ENCODE measurements around the gene MACIR. TPM values are rescaled to one million over a fixed set of nuclear protein-coding genes. Genes with fewer than 3 reads are reported as not detected.

MACIR gene
- total RNA-seq, 1 experiment from 2014 or later = 26.0 TPM

- in situ Hi-C loops (cut with HindIII; ENCODE audit: low pct_unique_long_range_greater_than_20kb, low sequenced_read_pairs) = no loop called here
- no peak for DNase-seq (ENCODE audit: low read depth, low spot score)
Observed at GRCh38 chr5:103273952-103274351, 15.4 kb downstream of the MACIR start.

GRCh38 chr5:103275851-103276250 is 17.3 kb downstream of the MACIR start:
- no peak for DNase-seq (ENCODE audit: low read depth, low spot score)
- in situ Hi-C loops (cut with HindIII; ENCODE audit: low pct_unique_long_range_greater_than_20kb, low sequenced_read_pairs) = no loop called here

GRCh38 chr5:103280967-103281366 is 22.4 kb downstream of the MACIR start:
- DNase-seq (ENCODE audit: low read depth, low spot score) = no peak

GRCh38 chr5:103283120-103283519 is 24.6 kb downstream of the MACIR start:
- DNase-seq (ENCODE audit: low read depth, low spot score) = no peak
- in situ Hi-C loops (cut with HindIII; ENCODE audit: low pct_unique_long_range_greater_than_20kb, low sequenced_read_pairs) = no loop called here

More at GRCh38 chr5:103280967-103281366, 22.4 kb downstream of the MACIR start:
- in situ Hi-C loops (cut with HindIII; ENCODE audit: low pct_unique_long_range_greater_than_20kb, low sequenced_read_pairs) = no loop called here

- in situ Hi-C loops (cut with HindIII; ENCODE audit: low pct_unique_long_range_greater_than_20kb, low sequenced_read_pairs) = no loop called here
Observed at GRCh38 chr5:103283869-103284268, 25.3 kb downstream of the MACIR start.

GRCh38 chr5:103286622-103287021 is 28.1 kb downstream of the MACIR start:
- DNase-seq (ENCODE audit: low read depth, low spot score) = no peak
- in situ Hi-C loops (cut with HindIII; ENCODE audit: low pct_unique_long_range_greater_than_20kb, low sequenced_read_pairs) = no loop called here

More at GRCh38 chr5:103283869-103284268, 25.3 kb downstream of the MACIR start:
- DNase-seq (ENCODE audit: low read depth, low spot score) = no peak

GRCh38 chr5:103289024-103289423 is 30.5 kb downstream of the MACIR start:
- DNase-seq (ENCODE audit: low read depth, low spot score) = no peak
- in situ Hi-C loops (cut with HindIII; ENCODE audit: low pct_unique_long_range_greater_than_20kb, low sequenced_read_pairs) = no loop called here

- peak; percentile 6 for DNase-seq (ENCODE audit: low read depth, low spot score)
- in situ Hi-C loops (cut with HindIII; ENCODE audit: low pct_unique_long_range_greater_than_20kb, low sequenced_read_pairs) = no loop called here
Observed at GRCh38 chr5:103290846-103291245, 32.3 kb downstream of the MACIR start.

GRCh38 chr5:103291606-103292005 is 33.0 kb downstream of the MACIR start:
- in situ Hi-C loops (cut with HindIII; ENCODE audit: low pct_unique_long_range_greater_than_20kb, low sequenced_read_pairs) = no loop called here
- DNase-seq (ENCODE audit: low read depth, low spot score) = no peak

- in situ Hi-C loops (cut with HindIII; ENCODE audit: low pct_unique_long_range_greater_than_20kb, low sequenced_read_pairs) = no loop called here
- no peak for DNase-seq (ENCODE audit: low read depth, low spot score)
Observed at GRCh38 chr5:103293099-103293498, 34.5 kb downstream of the MACIR start.

GRCh38 chr5:103293719-103294118 is 35.2 kb downstream of the MACIR start:
- DNase-seq (ENCODE audit: low read depth, low spot score) = no peak
- in situ Hi-C loops (cut with HindIII; ENCODE audit: low pct_unique_long_range_greater_than_20kb, low sequenced_read_pairs) = no loop called here

GRCh38 chr5:103294906-103295305 is 36.3 kb downstream of the MACIR start:
- in situ Hi-C loops (cut with HindIII; ENCODE audit: low pct_unique_long_range_greater_than_20kb, low sequenced_read_pairs) = no loop called here
- DNase-seq (ENCODE audit: low read depth, low spot score) = no peak

GRCh38 chr5:103295424-103295823 is 36.9 kb downstream of the MACIR start:
- in situ Hi-C loops (cut with HindIII; ENCODE audit: low pct_unique_long_range_greater_than_20kb, low sequenced_read_pairs) = no loop called here
- no peak for DNase-seq (ENCODE audit: low read depth, low spot score)

- in situ Hi-C loops (cut with HindIII; ENCODE audit: low pct_unique_long_range_greater_than_20kb, low sequenced_read_pairs) = no loop called here
- no peak for DNase-seq (ENCODE audit: low read depth, low spot score)
Observed at GRCh38 chr5:103295871-103296270, 37.3 kb downstream of the MACIR start.

GRCh38 chr5:103298117-103298516 is 39.6 kb downstream of the MACIR start:
- DNase-seq (ENCODE audit: low read depth, low spot score) = no peak
- in situ Hi-C loops (cut with HindIII; ENCODE audit: low pct_unique_long_range_greater_than_20kb, low sequenced_read_pairs) = no loop called here

- in situ Hi-C loops (cut with HindIII; ENCODE audit: low pct_unique_long_range_greater_than_20kb, low sequenced_read_pairs) = no loop called here
- DNase-seq (ENCODE audit: low read depth, low spot score) = no peak
Observed at GRCh38 chr5:103298607-103299188, 40.1 kb downstream of the MACIR start.

GRCh38 chr5:103305809-103306208 is 47.2 kb downstream of the MACIR start:
- in situ Hi-C loops (cut with HindIII; ENCODE audit: low pct_unique_long_range_greater_than_20kb, low sequenced_read_pairs) = no loop called here
- no peak for DNase-seq (ENCODE audit: low read depth, low spot score)

GRCh38 chr5:103307470-103307869 is 48.9 kb downstream of the MACIR start:
- no peak for DNase-seq (ENCODE audit: low read depth, low spot score)
- in situ Hi-C loops (cut with HindIII; ENCODE audit: low pct_unique_long_range_greater_than_20kb, low sequenced_read_pairs) = no loop called here

GRCh38 chr5:103308774-103309173 is 50.2 kb downstream of the MACIR start:
- in situ Hi-C loops (cut with HindIII; ENCODE audit: low pct_unique_long_range_greater_than_20kb, low sequenced_read_pairs) = no loop called here

GRCh38 chr5:103313056-103313455 is 54.5 kb downstream of the MACIR start:
- DNase-seq (ENCODE audit: low read depth, low spot score) = no peak
- in situ Hi-C loops (cut with HindIII; ENCODE audit: low pct_unique_long_range_greater_than_20kb, low sequenced_read_pairs) = no loop called here

More at GRCh38 chr5:103308774-103309173, 50.2 kb downstream of the MACIR start:
- no peak for DNase-seq (ENCODE audit: low read depth, low spot score)

Data from SK-MEL-5 (cell line).